ENCODE measurements around the gene ATG2A.

The ATG2A gene

DNA sequence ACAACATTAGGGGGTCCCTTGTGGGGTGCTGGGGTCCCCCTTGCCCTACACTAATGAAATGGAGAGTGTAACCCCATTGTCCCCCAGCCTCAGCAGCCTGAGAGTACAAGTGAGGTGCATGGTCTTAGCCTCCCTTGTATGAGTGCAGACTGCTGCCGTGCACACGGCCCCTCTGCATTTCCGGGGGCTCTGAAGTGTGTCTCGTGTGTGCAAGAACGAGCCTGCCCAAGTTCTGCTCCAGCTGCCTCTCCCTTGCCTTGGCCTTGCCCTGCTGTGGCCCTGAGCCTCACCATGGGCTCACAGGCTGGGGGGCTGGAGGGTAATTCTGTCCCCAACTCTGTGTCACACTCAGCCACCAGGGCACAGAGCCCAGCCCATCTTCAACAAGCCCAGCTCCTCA, 33.4 kb downstream of the ATG2A start:
- DNase-seq, result no peak

DNA sequence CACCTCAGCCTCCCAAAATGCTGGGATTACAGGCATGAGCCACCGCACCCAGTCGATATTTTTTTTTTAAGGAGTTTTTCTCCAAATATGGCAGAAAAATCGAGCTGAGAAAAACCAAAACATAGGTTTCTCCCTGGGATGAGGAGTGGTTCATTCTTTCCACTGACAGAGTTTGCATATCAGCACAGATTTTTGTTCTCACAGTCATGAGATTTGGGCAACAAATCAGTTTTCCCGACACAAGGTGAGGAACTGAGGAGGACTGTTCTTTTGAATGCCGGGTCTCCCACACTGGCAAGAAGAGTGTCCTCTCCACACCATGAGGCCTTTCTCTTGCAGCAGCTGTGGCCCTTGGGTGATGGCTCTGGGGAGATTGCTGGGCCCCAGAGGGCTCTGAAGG, 34.8 kb downstream of the ATG2A start:
- DNase-seq, result no peak

DNA sequence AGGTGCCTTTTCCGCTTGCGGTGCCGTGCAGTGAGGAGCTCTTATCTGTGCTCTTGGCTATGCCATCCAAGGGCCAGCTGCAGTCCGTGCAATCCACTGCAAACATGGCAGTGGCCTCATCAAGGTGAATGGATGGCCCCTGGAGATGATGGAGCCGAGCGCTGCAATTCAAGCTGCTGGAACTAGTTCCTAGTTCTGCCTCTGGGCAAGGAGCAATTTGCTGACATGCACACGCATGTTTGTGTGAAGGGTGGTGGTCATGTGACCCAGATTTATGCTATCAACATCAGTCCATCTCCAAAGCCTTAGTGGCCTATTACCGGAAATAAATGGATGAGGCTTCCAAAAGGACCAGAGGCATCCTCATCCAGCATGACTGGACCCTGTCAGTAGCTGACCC, 35.5 kb downstream of the ATG2A start:
- no peak for DNase-seq

DNA sequence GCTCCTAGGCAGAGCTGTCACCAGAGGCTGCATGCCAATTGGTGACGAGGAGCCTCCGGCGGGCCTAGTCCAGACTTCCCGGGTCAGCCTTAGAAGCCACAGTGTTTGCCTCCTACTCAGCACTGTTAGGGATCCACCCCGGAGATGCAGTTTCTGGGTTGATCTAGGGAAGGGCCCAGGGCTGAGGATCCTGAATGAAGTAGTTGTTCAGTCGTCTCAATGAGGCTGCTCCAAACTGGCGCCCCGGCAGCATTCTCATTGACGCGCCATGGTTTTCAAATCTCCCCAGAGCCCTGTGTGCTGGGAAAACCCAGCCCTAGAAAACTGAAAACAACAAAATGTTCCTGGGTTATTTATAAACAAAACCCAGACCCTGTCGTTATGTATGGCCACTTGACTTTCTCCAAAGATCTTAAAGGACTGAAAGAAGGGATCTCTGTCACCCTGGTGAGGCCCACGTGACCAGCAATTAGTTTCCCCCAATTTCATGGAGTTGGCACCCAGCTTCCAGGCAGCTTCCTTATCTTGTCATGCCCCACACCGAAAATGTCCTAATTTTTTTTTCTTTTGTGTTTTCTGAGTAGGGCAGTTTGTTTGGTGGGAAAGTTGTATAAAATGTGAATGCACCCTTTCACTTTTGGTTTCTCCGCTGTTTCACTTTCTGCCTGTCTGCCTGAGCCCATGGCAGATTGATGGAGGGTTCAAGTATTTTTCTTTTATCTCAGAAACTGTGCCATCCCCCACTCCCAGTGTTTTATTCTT, 36.6 kb downstream of the ATG2A start:
- DNase-seq, result no peak

DNA sequence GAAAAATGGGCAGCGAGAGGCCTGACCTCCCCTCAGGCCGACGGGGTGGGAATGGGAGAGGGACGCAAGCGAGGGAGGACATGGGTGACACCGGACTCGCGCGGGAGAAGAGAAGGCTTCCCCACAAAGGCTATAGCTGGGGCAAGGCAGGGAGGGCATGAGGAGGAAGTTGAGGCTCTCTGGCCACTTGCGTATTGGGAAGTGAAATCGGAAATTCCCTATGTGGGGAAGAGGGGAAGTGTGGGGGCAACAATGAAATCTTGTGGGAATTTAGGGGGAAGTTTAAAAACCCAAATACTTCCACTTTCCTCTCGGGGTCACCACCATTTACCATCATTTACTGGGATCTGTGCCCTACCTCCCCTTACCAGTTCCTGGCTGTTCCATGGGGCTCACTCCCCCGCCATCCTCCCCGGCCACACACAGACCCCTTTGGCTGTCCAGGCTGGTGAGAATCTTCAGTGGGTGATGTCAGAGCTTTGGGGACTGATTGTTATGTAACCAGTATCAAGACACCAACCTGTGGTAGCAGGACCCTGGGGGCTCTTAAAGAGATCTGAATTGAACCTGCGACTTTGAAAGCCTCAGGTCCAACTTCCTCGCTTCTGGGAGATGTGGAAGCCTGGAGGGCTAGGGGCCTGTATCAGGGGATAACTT, 37.6 kb downstream of the ATG2A start:
- DNase-seq, result no peak

DNA sequence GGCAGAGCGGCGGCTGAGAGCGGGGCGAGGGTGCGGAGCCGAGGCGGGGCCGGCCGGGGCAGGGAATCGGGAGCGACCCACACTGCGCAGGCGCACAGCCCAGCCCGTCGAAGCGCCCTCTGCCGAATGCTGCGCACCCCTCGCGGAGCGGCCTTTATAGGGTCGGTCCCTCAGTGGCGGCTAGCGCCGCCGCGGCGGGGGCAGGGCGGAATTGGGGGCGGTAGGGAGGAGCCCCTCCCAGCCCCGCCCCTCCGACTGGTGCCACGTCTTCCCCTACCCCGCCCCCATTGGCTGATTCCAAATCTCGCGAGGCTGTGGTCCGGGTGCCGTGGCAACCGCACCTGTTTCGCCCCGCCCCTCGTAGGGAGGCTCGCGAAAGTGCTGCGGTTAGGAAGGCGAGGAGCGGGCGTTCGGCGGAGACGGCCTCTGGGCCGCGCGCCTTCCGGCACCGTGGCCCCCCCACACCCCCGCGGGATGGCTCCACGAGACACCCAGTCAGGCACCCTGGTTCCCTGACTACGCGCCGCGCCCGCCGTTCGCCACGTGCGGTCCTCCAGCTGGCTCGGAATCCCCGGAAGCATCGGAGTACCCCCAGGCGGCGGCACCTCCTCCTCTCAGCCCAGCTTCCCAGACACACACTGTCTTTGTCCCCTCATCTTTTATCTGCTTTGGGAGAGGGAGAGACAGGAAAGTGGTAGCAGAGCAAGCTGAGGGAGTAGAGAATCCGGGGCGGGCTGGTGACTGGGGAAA, 38.3 kb downstream of the ATG2A start, which contains the start of gene EHD1:
Gene EHD1 (minus strand): TSS at position 128 of the 750 bp plus-strand sequence. CDS start 157 bp downstream, outside the sequence.
- peak; percentile 99 for DNase-seq

DNA sequence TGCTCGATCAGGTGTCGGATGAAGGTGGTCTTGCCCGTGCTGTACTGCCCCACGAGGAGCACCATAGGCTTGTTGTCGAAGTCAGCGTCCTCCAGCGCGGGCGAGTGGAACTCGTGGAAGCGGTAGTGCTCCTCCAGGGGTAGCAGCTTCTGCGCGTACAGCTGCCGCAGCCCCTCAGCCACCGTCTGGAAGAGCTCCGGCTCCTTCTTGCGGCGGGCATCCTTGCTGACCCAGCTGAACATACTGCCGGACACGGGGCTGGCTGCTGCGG, 38.9 kb downstream of the ATG2A start:
- DNase-seq, result no peak

DNA sequence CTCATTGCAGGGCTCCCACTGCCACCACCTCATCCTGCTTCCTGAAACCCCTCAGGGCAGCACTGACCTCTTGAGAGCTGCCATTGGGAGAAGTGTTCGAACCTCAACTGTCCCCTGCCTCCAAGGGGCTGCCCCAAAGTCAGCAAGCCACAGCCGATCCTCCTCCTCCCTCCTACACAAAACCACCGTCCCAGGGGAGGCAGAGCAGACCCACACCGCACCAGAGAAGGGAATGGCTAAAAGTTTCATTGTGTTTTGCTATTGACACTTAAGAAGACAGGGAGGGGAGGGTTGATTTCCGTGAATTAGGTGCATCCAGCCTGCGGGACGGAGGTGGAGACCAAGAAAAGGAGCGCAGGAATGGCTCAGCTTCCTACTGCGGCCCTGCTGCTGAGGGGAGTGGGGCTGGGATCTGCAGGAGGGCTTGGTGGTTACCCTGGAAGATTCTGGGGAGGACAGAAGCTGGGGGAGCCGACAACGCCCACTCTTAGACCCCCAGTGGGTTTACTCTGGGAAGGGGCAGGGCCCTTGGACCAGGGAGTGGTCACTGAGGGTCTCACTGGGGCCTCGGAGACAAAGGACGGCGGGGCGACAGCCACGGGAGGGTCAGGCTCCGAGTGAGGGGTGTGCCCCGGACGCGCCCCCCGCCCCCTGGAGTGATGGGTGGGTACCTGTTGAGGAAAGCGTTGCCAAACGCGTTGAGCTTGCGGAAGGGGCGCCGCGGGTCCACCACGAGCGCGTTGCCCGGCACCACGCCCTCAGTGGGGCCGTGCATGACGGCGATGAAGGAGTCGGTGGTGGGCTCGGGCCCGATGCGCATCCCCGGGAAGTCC, 39.4 kb downstream of the ATG2A start:
- DNase-seq, result no peak

DNA sequence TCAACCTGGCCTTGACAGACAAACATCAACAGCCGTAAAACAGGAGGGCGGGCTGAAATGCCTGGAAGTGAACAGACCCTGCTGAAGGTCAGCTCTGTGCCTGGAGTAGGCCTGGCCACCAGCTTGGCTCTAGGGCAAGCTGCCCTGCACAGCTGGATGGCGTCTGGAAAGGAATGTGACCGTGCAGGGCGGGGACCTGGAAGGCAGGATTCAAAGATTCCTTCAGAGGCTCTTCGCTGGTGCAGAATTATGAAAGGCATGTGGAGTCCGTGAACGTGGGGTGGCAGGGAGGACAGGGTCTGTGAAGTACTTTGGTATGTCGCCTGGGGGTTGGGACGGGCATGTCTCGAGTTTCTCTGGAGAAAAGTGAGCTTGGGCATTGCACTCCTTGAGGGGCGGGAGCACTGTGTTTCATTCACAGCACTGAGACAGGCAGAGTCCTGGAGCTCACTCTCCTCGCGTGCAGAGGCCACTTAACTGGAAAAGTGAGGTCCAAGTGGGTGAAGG, 40.1 kb downstream of the ATG2A start:
- DNase-seq, result no peak

DNA sequence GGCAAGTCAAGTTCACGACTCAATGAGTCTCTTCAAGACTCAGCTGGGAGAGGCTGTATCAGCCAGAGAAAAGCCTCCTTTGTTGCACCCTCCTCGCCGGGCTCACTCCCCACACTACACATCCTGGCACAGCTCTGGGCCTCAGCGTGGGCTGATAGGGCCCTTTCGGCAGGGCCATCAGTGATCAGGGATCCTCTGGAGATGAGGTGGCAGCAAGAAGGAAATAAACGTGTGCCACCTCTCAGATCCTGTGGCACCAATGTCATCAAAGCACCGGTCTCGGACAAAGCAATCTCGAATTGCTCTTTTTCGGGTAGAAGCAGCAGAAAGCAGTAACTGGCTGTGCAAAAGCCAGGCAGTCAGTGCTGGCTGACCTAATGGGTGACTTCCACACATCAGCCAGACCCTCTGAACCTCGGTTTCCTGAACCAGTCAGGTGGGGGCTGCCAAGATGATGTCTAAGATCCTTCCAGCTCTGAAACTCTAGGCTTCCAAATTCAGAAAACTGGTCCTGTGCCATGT, 40.7 kb downstream of the ATG2A start:
- peak; percentile 50 for DNase-seq

DNA sequence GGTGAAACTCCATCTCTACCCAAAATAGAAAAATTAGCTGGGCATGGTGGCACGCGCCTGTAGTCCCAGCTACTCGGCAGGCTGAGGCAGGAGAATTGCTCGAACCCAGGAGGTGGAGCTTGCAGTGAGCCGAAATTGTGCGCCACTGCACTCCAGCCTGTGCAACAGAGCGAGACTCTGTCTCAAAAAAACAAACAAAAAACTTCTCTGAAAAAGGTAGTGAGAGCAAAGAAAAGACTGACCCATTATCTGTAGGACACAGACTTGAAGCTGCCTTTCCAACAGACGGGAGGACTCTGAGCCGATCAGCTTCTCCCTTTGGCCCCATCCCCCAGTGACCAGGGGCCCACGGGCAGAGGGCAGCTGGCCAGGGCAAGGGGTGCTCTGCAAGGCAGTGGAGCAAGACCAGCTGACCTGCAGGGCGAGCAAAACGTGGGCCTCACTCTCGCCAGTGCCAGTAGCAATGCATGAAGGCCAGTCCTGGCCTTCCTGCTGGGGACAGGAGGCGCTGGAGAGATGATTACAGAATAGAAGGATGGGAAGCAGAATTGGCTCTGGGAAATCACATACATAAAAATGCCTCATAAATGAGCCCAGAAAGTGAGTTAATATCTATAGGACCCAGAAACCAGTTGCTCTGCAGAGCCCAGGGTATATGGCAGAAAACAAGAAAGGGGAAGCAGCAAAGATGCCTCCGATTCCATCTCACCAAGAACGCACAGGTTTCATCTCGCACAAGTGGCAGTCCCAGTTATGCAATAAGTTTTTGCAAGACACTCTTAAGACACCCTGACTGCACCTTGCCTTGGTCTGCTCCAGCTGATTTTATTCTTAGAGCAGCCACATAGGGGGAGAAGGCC, 41.4 kb downstream of the ATG2A start:
- peak; percentile 39 for DNase-seq

DNA sequence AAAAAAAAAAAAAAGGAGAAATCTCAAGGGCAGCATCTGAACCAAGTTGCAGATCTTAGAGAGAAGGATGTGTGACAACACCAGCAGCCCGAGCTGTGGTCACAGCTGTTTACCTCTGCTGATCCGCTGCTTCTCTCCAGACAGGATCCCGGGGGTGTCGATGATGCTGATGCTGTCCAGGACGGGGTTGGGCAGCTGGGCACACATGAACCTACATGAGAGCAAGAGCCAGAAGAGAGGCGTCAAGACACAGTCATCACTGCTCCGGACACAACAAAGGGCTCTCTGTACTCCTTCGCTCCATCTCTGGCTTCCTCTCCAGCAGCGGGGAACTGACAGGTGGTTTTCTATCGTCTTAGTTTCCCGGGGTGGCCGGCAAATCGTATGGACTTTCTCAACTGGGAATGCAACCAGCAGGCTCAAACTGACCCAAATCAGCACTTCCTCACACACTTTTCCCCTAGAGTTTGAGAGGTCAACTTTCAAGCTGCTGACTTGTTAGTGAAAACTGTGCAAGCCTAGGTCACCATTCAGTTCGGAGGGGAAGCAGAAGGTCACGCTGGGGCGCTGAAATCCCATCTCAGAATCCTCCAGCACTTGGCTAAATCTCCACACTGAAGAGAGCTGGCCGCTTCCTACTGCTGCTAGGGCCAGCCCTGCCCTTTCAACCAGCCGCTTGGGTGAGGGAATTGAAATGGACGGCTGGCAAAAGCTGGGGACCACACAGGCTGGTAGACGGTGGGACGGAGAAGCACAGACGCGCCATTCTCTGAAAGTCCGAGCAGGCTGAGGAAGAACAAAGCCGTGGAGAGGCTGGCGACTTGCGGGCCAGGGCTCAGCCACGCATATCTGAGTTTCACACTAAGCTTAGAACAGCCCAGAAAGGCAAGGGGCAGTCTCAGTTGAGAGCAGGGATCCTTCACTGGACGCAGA, 42.4 kb downstream of the ATG2A start:
- peak; percentile 71 for DNase-seq

DNA sequence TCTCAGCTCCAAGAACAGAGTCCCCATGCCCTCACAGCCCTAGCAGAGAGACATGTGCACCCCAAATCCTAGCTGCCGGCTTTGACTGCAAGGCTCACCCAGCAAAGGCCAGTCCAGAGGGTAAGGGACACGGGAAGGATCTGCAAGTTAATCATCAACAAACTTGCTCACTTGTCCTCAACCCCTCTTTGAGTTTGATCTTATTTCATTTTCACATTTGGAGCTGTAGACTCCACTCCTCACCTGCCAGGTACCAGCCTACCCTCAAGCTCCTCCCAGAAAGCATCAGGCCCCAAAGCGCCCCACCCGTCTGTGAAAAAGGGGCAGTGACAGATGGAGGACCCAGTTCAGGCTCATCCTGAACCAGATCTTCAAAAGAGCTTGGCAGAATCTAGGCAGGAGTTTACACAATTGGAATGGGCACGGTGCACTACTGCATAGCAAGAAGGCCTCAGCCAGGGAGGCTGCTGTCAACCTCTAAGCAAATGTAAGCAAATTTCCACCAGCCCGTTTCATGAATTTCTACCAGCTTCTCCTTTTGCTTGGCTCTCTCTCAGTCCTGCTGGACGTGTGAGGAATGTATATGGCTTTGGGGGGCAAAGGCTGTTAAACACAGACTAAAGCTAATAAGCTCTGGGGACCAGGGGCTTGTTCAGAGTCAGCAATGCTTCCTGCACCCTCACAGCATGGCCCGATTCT, 44.1 kb downstream of the ATG2A start:
- DNase-seq, result no peak

DNA sequence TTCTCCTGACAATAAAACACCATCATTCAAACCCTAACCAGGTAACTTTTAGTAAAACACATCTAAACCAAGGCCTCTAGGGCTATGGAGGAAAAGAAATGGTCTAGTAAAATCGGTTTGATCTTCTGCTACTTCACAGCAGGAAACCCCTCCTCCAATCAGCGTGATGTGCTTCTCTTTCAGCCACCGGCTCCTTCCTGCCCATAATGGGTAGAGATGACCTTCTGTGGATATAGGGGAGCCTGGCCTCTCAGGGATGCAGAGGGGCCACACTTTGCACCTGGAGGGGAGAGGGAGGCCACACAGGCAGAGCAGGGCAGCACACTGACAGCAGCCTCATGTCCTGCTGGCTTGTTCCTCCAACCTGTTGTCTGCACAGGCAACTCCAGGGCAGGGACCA, 45.5 kb downstream of the ATG2A start:
- DNase-seq, result no peak

DNA sequence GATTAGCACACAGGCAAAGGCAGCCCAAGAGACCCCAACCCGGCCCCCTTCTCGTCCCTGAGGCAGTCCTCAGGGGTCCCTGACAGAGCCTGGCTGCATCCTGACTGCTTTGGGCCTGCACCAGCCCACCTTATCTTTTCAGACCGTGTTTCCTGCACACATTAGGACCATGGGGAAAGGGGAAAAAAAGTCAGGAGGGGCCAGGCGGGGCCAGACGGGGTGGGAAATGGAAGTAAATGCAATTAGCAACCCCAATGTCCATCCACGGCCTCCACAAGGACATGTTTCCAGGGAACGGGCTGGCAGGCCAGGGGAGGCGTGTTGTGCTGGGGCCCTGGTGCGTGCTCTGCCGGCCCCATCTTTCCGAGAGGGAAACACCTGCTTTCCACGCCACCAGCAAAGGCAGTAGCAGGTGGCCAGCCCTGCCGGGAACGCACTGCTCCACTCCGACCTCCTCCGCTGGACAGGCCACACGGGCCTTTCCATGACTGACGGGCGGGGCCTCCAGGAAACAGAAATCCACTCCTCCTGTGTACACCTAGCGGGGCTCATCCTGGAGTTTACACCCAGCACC, 46.0 kb downstream of the ATG2A start:
- no peak for DNase-seq

DNA sequence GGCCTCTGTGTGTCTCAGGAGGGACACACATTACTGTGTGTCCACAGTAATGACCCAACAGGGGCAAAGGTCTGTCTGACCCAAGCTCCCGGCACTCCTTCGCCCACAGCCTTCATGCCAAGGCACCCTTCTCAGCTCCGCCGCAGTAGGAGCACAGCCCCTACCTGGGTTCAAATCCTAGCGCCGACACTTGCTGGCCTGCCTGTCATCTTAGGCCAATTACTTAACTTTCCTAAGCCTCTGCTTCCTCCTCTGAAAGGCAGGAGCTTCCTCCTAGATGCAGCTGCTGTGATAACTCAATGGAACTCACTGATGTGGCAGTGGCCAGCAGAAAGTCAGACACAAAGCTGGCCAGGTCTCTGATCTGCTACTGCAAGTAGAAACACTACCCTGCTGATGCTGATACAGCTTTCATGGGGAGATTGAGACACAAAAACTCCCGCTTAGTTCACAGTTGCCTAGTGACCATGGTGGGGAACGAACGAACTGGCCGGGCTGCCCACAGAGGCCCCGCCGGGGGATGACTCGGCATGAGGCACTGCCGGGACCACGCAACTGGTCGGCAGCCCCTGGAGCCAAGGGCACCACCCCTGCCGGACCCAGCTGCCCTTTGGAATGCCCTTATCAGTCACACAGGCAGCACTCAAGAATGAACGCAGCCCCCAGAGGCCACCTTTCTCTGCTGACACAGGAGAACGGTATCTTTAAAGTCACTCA, 46.7 kb downstream of the ATG2A start:
- DNase-seq, result no peak

DNA sequence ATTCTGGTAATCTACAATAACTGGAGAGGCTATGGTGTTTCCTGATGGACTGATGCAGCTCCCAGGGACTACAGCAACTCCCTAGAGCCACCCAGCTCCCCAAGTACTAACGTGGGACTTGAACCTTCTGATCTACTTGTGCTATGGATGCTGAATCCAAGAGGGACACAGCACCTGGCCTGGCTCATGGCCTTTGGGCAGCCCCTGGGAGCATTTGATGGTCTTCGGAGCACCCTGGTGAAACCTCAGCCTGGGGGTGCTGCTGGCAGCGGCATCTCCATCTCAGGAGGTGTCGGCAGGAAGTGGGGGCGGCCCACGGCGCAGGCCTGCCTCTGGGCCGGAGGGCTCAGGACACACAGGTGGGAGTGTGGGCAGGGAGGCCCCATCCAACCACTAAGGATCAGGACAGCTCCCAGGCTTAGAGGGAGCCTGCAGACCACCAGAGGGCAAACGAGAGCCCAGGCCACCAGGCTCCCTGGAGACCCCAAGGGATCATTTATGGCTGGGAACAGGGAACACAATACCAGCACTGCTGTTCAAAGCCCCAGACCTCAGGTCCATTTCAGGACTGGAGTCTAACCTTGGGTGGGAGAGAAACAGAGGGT, 47.3 kb downstream of the ATG2A start:
- no peak for DNase-seq

DNA sequence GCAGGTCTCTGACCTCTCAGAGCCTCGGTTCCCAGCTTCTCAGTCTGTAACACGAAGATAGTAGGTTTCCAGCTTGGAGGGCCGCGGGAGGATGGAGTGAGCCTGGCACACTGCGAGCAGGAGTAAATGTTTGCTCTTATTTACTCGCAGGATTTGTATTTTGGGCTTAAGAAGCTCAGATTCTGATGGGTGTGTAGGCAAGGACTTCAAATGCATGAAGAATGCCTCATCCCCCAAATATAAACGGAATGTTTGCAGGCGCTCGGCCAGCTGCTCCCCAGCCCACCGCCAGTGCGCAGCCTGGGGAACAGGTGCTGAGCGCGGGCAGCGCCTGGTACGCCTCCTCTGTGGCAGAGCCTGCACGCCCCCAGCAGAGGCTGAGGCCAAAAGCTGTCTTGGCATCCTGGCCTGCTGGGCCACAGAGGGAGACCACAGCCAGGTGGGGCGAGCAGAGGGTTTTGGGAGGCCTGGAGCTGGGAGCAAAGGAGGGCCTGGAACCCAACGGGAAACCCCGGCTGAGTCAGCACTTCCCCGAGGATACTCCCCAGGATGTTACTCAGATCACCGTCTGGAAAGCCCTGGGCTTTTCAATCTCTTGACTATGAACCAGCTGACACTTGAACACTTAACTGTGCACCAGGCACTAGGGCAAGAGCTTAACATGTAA, 48.0 kb downstream of the ATG2A start:
- DNase-seq, result no peak

Data from midbrain (tissue), 1 donor.